Trophoblast cell (in vitro differentiated cells and primary cell): ENCODE data around the gene KRT1.

Experiments used
- DNase-seq, 2 donors: peaks; one replicate each; pipeline ENCODE4 v3.0.0-alpha.2; 2016
- H2AFZ ChIP-seq: 2 replicates; pipeline ENCODE4 v1.6.1; 2013; ENCODE audit warnings: low read length, moderate library complexity, mild to moderate bottlenecking; ENCODE audit not compliant: insufficient read depth, poor library complexity
- H2AK5ac ChIP-seq: 2 replicates; pipeline ENCODE4 v1.6.1; 2013; ENCODE audit warnings: mild to moderate bottlenecking, low read length
- H2BK120ac ChIP-seq: 2 replicates; pipeline ENCODE4 v1.6.1; 2013; ENCODE audit warnings: low read length, mild to moderate bottlenecking, moderate library complexity; ENCODE audit not compliant: insufficient read depth, poor library complexity
- H2BK12ac ChIP-seq: 2 replicates; pipeline ENCODE4 v1.6.1; 2013; ENCODE audit warnings: mild to moderate bottlenecking, low read length, moderate library complexity
- H2BK5ac ChIP-seq: 2 replicates; pipeline ENCODE4 v1.6.1; 2013; ENCODE audit warnings: low read length, low read depth, moderate library complexity, mild to moderate bottlenecking; ENCODE audit not compliant: poor library complexity
- H3K14ac ChIP-seq: 2 replicates; pipeline ENCODE4 v1.6.1; 2013; ENCODE audit warnings: mild to moderate bottlenecking, low read length
- H3K18ac ChIP-seq: 2 replicates; pipeline ENCODE4 v1.6.1; 2013; ENCODE audit warnings: mild to moderate bottlenecking, low read length
- H3K23ac ChIP-seq: 2 replicates; pipeline ENCODE4 v1.6.1; 2013; ENCODE audit warnings: low read length
- H3K27ac ChIP-seq: 2 replicates; pipeline ENCODE4 v1.5.1; 2013; ENCODE audit warnings: low read depth, mild to moderate bottlenecking, inconsistent platforms, low read length, moderate library complexity
- H3K27me3 ChIP-seq: 2 replicates; pipeline ENCODE4 v1.6.1; 2013; ENCODE audit warnings: inconsistent platforms, mild to moderate bottlenecking, low read length, moderate library complexity; ENCODE audit not compliant: insufficient read depth
- H3K36me3 ChIP-seq, 2 experiments: 1 replicate in 1 of 2; 2 replicates in 1 of 2; pipeline ENCODE4 v1.6.1; 2013; ENCODE audit warnings: low read length in 2 of 2, mild to moderate bottlenecking in 2 of 2, moderate library complexity in 1 of 2; ENCODE audit not compliant: insufficient read depth in 2 of 2, control insufficient read depth in 1 of 2
- H3K4ac ChIP-seq: 2 replicates; pipeline ENCODE4 v1.6.1; 2013; ENCODE audit warnings: low read depth, mild to moderate bottlenecking, low read length, moderate library complexity
- H3K4me1 ChIP-seq, 2 experiments: 1 replicate in 1 of 2; 2 replicates in 1 of 2; pipeline ENCODE4 v1.6.1; 2013; ENCODE audit warnings: low read length in 2 of 2, mild to moderate bottlenecking in 2 of 2, moderate library complexity in 1 of 2; ENCODE audit not compliant: insufficient read depth in 2 of 2, control insufficient read depth in 1 of 2
- H3K4me2 ChIP-seq: 2 replicates; pipeline ENCODE4 v1.6.1; 2013; ENCODE audit warnings: inconsistent platforms, mild to moderate bottlenecking, low read length, moderate library complexity
- H3K4me3 ChIP-seq: 2 replicates; pipeline ENCODE4 v1.5.1; 2013; ENCODE audit warnings: mild to moderate bottlenecking, low read depth, low read length, inconsistent platforms
- H3K79me1 ChIP-seq: one replicate; pipeline ENCODE4 v1.6.1; 2013; ENCODE audit warnings: low read length
- H3K79me2 ChIP-seq: 2 replicates; pipeline ENCODE4 v1.6.1; 2013; ENCODE audit warnings: low read length, mild to moderate bottlenecking; ENCODE audit not compliant: control insufficient read depth, insufficient read depth, poor library complexity
- H3K9ac ChIP-seq: 2 replicates; pipeline ENCODE4 v1.6.1; 2013; ENCODE audit warnings: mild to moderate bottlenecking, low read length
- H3K9me3 ChIP-seq: 2 replicates; pipeline ENCODE4 v1.6.1; 2013; ENCODE audit warnings: low read depth, mild to moderate bottlenecking, control low read depth, inconsistent platforms, low read length; ENCODE audit not compliant: insufficient read depth
- H4K12ac ChIP-seq: 2 replicates; pipeline ENCODE4 v1.6.1; 2013; ENCODE audit warnings: low read depth, mild to moderate bottlenecking, low read length, moderate library complexity
- H4K8ac ChIP-seq: 2 replicates; pipeline ENCODE4 v1.6.1; 2013; ENCODE audit warnings: low read depth, mild to moderate bottlenecking, low read length, moderate library complexity
- H4K91ac ChIP-seq: one replicate; pipeline ENCODE4 v1.6.1; 2013; ENCODE audit warnings: low read depth, mild to moderate bottlenecking, low read length, moderate library complexity
- WGBS: extraction: QIAGEN DNeasy Blood & Tissue Kit; methylation state at CpG from one replicate; pipeline ENCODE4 v1.1.7; 2013; ENCODE audit warnings: missing lambda C conversion rate; ENCODE audit not compliant: insufficient read length, insufficient coverage; ENCODE audit errors: extremely low coverage; 5-methylcytosine and 5-hydroxymethylcytosine counted together

KRT1 gene

GRCh38 chr12:52655251-52655650 is 25.0 kb downstream of the KRT1 start:
- no peak overlapping the region for H2AFZ ChIP-seq
- H2BK5ac ChIP-seq = no peak overlapping the region
- WGBS = no CpG with 5 or more reads among the region's 6 CpGs

DNA sequence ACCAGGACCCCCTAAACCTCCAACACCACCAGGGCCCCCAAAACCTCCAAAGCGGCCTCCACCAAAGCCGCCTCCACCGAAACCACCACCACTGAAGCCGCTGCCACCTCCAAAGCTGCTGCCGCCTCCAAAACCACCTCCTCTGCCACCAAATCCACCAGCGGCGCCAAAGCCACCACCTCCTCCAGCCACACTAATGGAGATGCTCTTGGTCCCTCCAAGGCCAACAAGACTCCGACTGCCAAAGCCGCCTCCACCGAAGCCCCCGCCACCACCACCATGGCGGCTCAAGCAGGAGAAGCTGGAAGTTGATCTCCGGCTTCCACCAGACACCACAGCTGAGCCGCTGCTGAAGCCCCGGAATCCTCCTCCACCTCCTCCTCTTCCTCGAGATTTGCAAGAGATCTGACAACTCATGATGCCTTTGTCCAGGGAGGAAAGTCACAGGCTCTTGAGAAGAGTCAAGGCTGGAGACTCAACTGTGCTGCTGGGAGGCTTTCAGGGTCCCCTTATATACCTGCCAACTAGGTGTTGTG is 28.4 kb downstream of the KRT1 start, which contains the start of gene KRT2:
KRT2 (minus strand) TSS at position 486 of the 536 bp plus-strand sequence; CDS start at position 417, 69 bp downstream.
- no peak within 1 kb of the TSS for H3K23ac ChIP-seq
- peaks cover 2 to 9% of the 10 kb centered on the region in 2 experiments for H3K4me1 ChIP-seq

More at GRCh38 chr12:52655251-52655650, 25.0 kb downstream of the KRT1 start:
- H3K9me3 ChIP-seq = peaks cover 2% of the 10 kb centered on the region
- H3K18ac ChIP-seq = no peak overlapping the region
- no peak overlapping the region for H3K27ac ChIP-seq
- no peaks in the 10 kb centered on the region for H3K79me1 ChIP-seq
- no peak overlapping the region for H2BK12ac ChIP-seq
- H4K91ac ChIP-seq = no peak overlapping the region
- H3K9ac ChIP-seq = no peak overlapping the region
- H4K12ac ChIP-seq = no peak overlapping the region
- peaks cover 2 to 9% of the 10 kb centered on the region in 2 experiments for H3K4me1 ChIP-seq
- H3K4me2 ChIP-seq = no peak overlapping the region
- H2BK120ac ChIP-seq = no peak overlapping the region
- no peak overlapping the region for H3K4me3 ChIP-seq
- H3K4ac ChIP-seq = no peak overlapping the region
- no peak overlapping the region for H3K23ac ChIP-seq
- no peaks in the 10 kb centered on the region for H3K27me3 ChIP-seq
- no peak overlapping the region for H2AK5ac ChIP-seq
- no peak overlapping the region for H4K8ac ChIP-seq
- H3K14ac ChIP-seq = no peak overlapping the region
- no peaks in the 10 kb centered on the region for H3K36me3 ChIP-seq
- no peaks in the 10 kb centered on the region for H3K79me2 ChIP-seq
- peak; percentile 83 to 89 for DNase-seq

GRCh38 chr12:52650520-52651081 is 29.6 kb downstream of the KRT1 start:
- Histone ChIP-seq H4K12ac (no peak overlapping the region), H2BK12ac (no peak overlapping the region), H3K23ac (no peak overlapping the region), H3K9ac (no peak overlapping the region), H2BK5ac (no peak overlapping the region), H3K14ac (no peak overlapping the region), H3K36me3 (no peaks in the 10 kb centered on the region), H3K27ac (no peak overlapping the region), H3K4me1 (peaks cover 2 to 5% of the 10 kb centered on the region in 2 experiments), H3K4ac (no peak overlapping the region), H2AK5ac (no peak overlapping the region), H4K91ac (no peak overlapping the region), H2AFZ (no peak overlapping the region), H3K9me3 (peaks cover 2% of the 10 kb centered on the region), H3K4me2 (no peak overlapping the region), H4K8ac (no peak overlapping the region), H3K18ac (no peak overlapping the region), H3K79me1 (no peaks in the 10 kb centered on the region), H3K4me3 (no peak overlapping the region), H3K27me3 (no peaks in the 10 kb centered on the region), H3K79me2 (no peaks in the 10 kb centered on the region), H2BK120ac (no peak overlapping the region)
- WGBS = no CpG with 5 or more reads among the region's 12 CpGs
- DNase-seq = peak in 1 of 2 donors; percentile 1

More for the DNA sequence above, 28.4 kb downstream of the KRT1 start, which contains the start of gene KRT2:
- DNase-seq = no peak
- Histone ChIP-seq H3K9ac (no peak within 1 kb of the TSS), H4K8ac (no peak within 1 kb of the TSS), H3K79me2 (no peaks in the 10 kb centered on the region), H4K12ac (no peak within 1 kb of the TSS), H3K27me3 (no peaks in the 10 kb centered on the region), H2AK5ac (no peak within 1 kb of the TSS), H3K4ac (no peak within 1 kb of the TSS), H3K27ac (no peak within 1 kb of the TSS), H4K91ac (no peak within 1 kb of the TSS), H2BK5ac (no peak within 1 kb of the TSS), H3K14ac (no peak within 1 kb of the TSS), H2AFZ (no peak within 1 kb of the TSS), H3K4me3 (no peak within 1 kb of the TSS), H3K36me3 (no peaks in the 10 kb centered on the region), H3K79me1 (no peaks in the 10 kb centered on the region), H2BK12ac (no peak within 1 kb of the TSS), H2BK120ac (no peak within 1 kb of the TSS), H3K18ac (no peak within 1 kb of the TSS), H3K9me3 (peaks cover 2% of the 10 kb centered on the region), H3K4me2 (no peak within 1 kb of the TSS)
- no CpG with 5 or more reads among the region's 16 CpGs for WGBS

DNA sequence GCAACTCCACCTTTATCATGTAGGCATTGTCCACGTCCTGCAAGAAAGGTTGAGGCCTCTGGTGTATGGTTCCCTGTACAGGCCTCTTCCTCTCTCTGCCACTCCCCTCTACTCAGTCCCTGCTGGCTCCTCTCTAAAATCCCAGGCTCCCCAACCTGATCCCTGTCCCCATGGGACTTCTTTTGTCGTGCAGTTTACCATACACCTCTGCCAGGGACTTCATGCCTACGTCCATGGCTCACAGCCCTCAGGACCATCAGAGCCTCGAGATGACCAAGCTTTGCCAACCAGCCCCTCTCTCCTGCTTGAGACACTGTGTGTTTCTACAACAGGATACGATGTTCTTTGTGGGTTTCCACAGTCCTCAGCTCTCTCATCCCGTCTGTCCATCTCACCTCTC is 31.1 kb downstream of the KRT1 start:
- H4K12ac ChIP-seq = no peak overlapping the region
- no peak overlapping the region for H4K91ac ChIP-seq
- H3K23ac ChIP-seq = no peak overlapping the region
- H2AK5ac ChIP-seq = no peak overlapping the region
- no peak overlapping the region for H2BK5ac ChIP-seq
- no peak overlapping the region for H4K8ac ChIP-seq
- H3K4ac ChIP-seq = no peak overlapping the region
- no peak overlapping the region for H2AFZ ChIP-seq
- no peaks in the 10 kb centered on the region for H3K4me1 ChIP-seq
- H3K4me2 ChIP-seq = no peak overlapping the region
- H3K4me3 ChIP-seq = no peak overlapping the region
- H3K36me3 ChIP-seq = no peaks in the 10 kb centered on the region
- no peak overlapping the region for H3K27ac ChIP-seq
- H3K14ac ChIP-seq = no peak overlapping the region
- H3K9ac ChIP-seq = no peak overlapping the region
- no peak overlapping the region for H2BK12ac ChIP-seq
- H2BK120ac ChIP-seq = no peak overlapping the region
- H3K18ac ChIP-seq = no peak overlapping the region
- no peaks in the 10 kb centered on the region for H3K79me1 ChIP-seq
- no peak for DNase-seq
- H3K79me2 ChIP-seq = no peaks in the 10 kb centered on the region
- H3K9me3 ChIP-seq = peaks cover 2% of the 10 kb centered on the region
- WGBS = no CpG with 5 or more reads among the region's 6 CpGs
- H3K27me3 ChIP-seq = no peaks in the 10 kb centered on the region
